HepG2 (cell line): ENCODE data around the gene MEGF11. TPM values are rescaled to one million over a fixed set of nuclear protein-coding genes. Genes with fewer than 3 reads are reported as not detected.

Experiments used
- ATAC-seq: fragments of 200-7000 bp; cut with Tn5 transposase; 3 replicates; pipeline ENCODE4 v1.9.1; 2020; ENCODE audit warnings: mild to moderate bottlenecking, moderate library complexity
- BruUV-seq: library from RNA; stranded (reverse); fragments of 400-500 nt; replicated peaks from 2 replicates; lab custom pipeline; 2021; lab: Mats Ljungman, UMichigan
- CTCF ChIA-PET: fragments of 300-600 bp; formaldehyde crosslinking; extraction: SDS; loops from one replicate; lab custom pipeline; 2021; ENCODE audit warnings: low total read pairs, inconsistent platforms, low intra/inter-chr PET ratio; lab: Yijun Ruan, JAX
- POLR2A ChIA-PET: fragments of 350-600 bp; sonication (Branson Sonifier 250); formaldehyde crosslinking; loops from one replicate; lab custom pipeline; 2020; ENCODE audit warnings: antibody characterized with exemption, inconsistent platforms; lab: Yijun Ruan, JAX
- DNase-seq: peaks from one replicate; pipeline ENCODE4 v3.0.0-alpha.2; 2015; ENCODE audit warnings: low spot score
- FAIRE-seq: peaks from 3 replicates; lab custom pipeline; 2011; peaks lifted over from hg19 to GRCh38; lab: Jason Lieb, UNC
- H2AFZ ChIP-seq: one replicate; pipeline ENCODE4 v1.6.1; 2011; ENCODE audit warnings: low read length, inconsistent platforms
- H3K27ac ChIP-seq: fragments of 300-600 bp; 3 replicates; pipeline ENCODE4 v1.8.0; 2011; ENCODE audit warnings: mixed run types, mild to moderate bottlenecking, mixed read lengths, low read length, inconsistent platforms; ENCODE audit not compliant: insufficient read depth; ENCODE audit errors: extremely low read length
- H3K27me3 ChIP-seq, 2 experiments: fragments of 200-600 bp in 1 of 2; 2 replicates in 1 of 2; 3 replicates in 1 of 2; pipeline versions ENCODE4 v1.6.0 to v1.8.0; 2011; ENCODE audit warnings: low read length in 2 of 2, mild to moderate bottlenecking in 2 of 2, moderate library complexity in 2 of 2, inconsistent platforms in 1 of 2; ENCODE audit not compliant: insufficient read depth in 2 of 2, control insufficient read depth in 1 of 2
- H3K36me3 ChIP-seq, 2 experiments: fragments of 200-600 bp in 1 of 2; replicated peaks in 1 of 2; 2 replicates in 1 of 2; 3 replicates in 1 of 2; pipeline versions ENCODE4 v1.5.1 to v1.8.0; 2011; ENCODE audit warnings: low read length in 2 of 2, inconsistent platforms in 1 of 2; ENCODE audit not compliant: insufficient read depth in 2 of 2, control insufficient read depth in 1 of 2
- H3K4me1 ChIP-seq: 2 replicates; pipeline ENCODE4 v1.5.1; 2012; ENCODE audit warnings: low read length, inconsistent platforms; ENCODE audit not compliant: insufficient read depth
- H3K4me2 ChIP-seq: 2 replicates; pipeline ENCODE4 v1.6.0; 2011; ENCODE audit warnings: low read depth, low read length, inconsistent platforms
- H3K4me3 ChIP-seq, 3 experiments: fragments of 200-600 bp in 1 of 3; sonication (generic), shearing (Covaris generic) in 1 of 3; replicated peaks in 1 of 3; 2 replicates each; pipeline ENCODE4 v1.5.1; 2011 to 2016; ENCODE audit warnings: low read length in 3 of 3, inconsistent platforms in 2 of 3, low read depth in 2 of 3, mild to moderate bottlenecking in 2 of 3, control low read depth in 1 of 3, mixed read lengths in 1 of 3; ENCODE audit not compliant: insufficient read depth in 1 of 3
- H3K79me2 ChIP-seq: one replicate; pipeline ENCODE4 v1.6.1; 2011; ENCODE audit warnings: low read length, inconsistent platforms; ENCODE audit not compliant: insufficient read depth
- H3K9ac ChIP-seq: 2 replicates; pipeline ENCODE4 v1.6.0; 2011; ENCODE audit warnings: mild to moderate bottlenecking, low read depth, low read length, inconsistent platforms; ENCODE audit not compliant: insufficient read depth
- H3K9me3 ChIP-seq: 2 replicates; pipeline ENCODE4 v1.5.1; 2012; ENCODE audit warnings: mild to moderate bottlenecking, low read length
- H4K20me1 ChIP-seq: 2 replicates; pipeline ENCODE4 v1.6.0; 2011; ENCODE audit warnings: inconsistent platforms, mild to moderate bottlenecking, low read length, moderate library complexity; ENCODE audit not compliant: insufficient read depth
- ERF ChIP-seq: IDR thresholded peaks from 2 replicates; pipeline ENCODE4 v1.6.1; 2018; ENCODE audit warnings: missing biosample characterization, missing genetic modification reagents
- FOXA1 ChIP-seq, 2 experiments: fragments of 450-650 bp in 1 of 2; sonication (generic) in 1 of 2; formaldehyde crosslinking in 1 of 2; IDR thresholded peaks; 2 replicates each; pipeline versions ENCODE4 v1.4.0 to v1.6.1; 2016 to 2020; ENCODE audit warnings: missing genetic modification reagents in 1 of 2
- GMEB1 ChIP-seq: sonication (generic); formaldehyde crosslinking; IDR thresholded peaks from 2 replicates; pipeline ENCODE4 v1.5.1; 2020; ENCODE audit warnings: missing genetic modification reagents, mild to moderate bottlenecking, borderline replicate concordance
- MIER3 ChIP-seq: IDR thresholded peaks from 2 replicates; pipeline ENCODE4 v1.6.1; 2016; ENCODE audit warnings: missing compliant biosample characterization, borderline replicate concordance
- SAP130 ChIP-seq: IDR thresholded peaks from 2 replicates; pipeline ENCODE4 v1.6.1; 2016; ENCODE audit warnings: low read depth
- ZHX2 ChIP-seq, 2 experiments: sonication (generic) in 1 of 2; formaldehyde crosslinking in 1 of 2; IDR thresholded peaks; 2 replicates each; pipeline versions ENCODE4 v1.6.1 to v1.9.0; 2014 to 2022; ENCODE audit warnings: antibody characterized with exemption in 1 of 2, borderline replicate concordance in 1 of 2, inconsistent platforms in 1 of 2, low read depth in 1 of 2, missing genetic modification reagents in 1 of 2
- ZNF777 ChIP-seq: sonication (generic); formaldehyde crosslinking; IDR thresholded peaks from 2 replicates; pipeline ENCODE4 v1.4.0; 2020; ENCODE audit warnings: missing genetic modification reagents
- WGBS: methylation state at CpG from one replicate; pipeline ENCODE4 v1.1.6; 2017; ENCODE audit warnings: low lambda C conversion rate; 5-methylcytosine and 5-hydroxymethylcytosine counted together
- in situ Hi-C: cut with HindIII; loops from 2 replicates; pipeline ENCODE4 v1.10.0; 2017; ENCODE audit warnings: low pct_unique_long_range_greater_than_20kb; ENCODE audit not compliant: extremely low pct_ligation_motif_present
- intact Hi-C: fragments of 100-400 bp; cut with micrococcal nuclease; formaldehyde crosslinking; loops from one replicate; pipeline ENCODE4 v1.10.0; 2022; ENCODE audit not compliant: unreplicated experiment
- polyA plus RNA-seq, 8 experiments: library from polyadenylated mRNA; depleted of rRNA in 3 of 8; stranded (reverse) in 7 of 8; unstranded in 1 of 8; fragments of >200 nt; fragmentation: Illumina TruSeq in 4 of 8; extraction: Trizol in 4 of 8; gene quantifications; 2 replicates each; pipeline versions ENCODE4 v1.2.1 to v1.2.3, GENCODE V29; 2011 to 2016; ENCODE audit warnings: low read depth in 4 of 8, missing spikeins in 1 of 8, mixed read lengths in 1 of 8; ENCODE audit not compliant: insufficient read depth in 1 of 8
- total RNA-seq, 5 experiments: library from RNA; depleted of rRNA; stranded (reverse); fragments of >200 nt; fragmentation: Illumina TruSeq; extraction: Trizol; gene quantifications; 2 replicates each; pipeline ENCODE4 v1.2.3, GENCODE V29; 2016; ENCODE audit warnings: low read depth in 1 of 5

MEGF11 gene
- total and polyA plus RNA-seq, 2 of the 13 experiments (the other 11 are each of a cell fraction or from before 2014, with no cell fraction given) = not detected

GRCh38 chr15:66025015-66025452 is 228.5 kb downstream of the MEGF11 start:
- CTCF ChIA-PET = no interaction called here
- no TSS peak for BruUV-seq
- H3K4me1 ChIP-seq = no peaks in the 10 kb centered on the region
- no peaks in the 10 kb centered on the region for H4K20me1 ChIP-seq
- no peak overlapping the region for H3K4me3 ChIP-seq
- TF ChIP-seq FOXA1 (IDR thresholded peaks at IDR 0.05) = no peak
- no peak for TF ChIP-seq FOXA1 (CRISPR knock-in tag; IDR thresholded peaks at IDR 0.05)
- TF ChIP-seq MIER3 (CRISPR knock-in tag) = no peak
- no peak for TF ChIP-seq GMEB1 (CRISPR knock-in tag)
- no peak for TF ChIP-seq ZNF777
- TF ChIP-seq ERF = no peak
- no peak for TF ChIP-seq SAP130 (CRISPR knock-in tag)
- no peaks in the 10 kb centered on the region for H3K79me2 ChIP-seq
- no peak overlapping the region for H3K9ac ChIP-seq
- FAIRE-seq (no peak), ATAC-seq (no peak), DNase-seq (no peak)
- in situ Hi-C loops (no loop called here), intact Hi-C loops (no loop called here)
- no peaks in the 10 kb centered on the region for H3K36me3 ChIP-seq
- no peak overlapping the region for H2AFZ ChIP-seq
- WGBS = 0% methylated on average over 2 of the region's 4 CpGs
- POLR2A ChIA-PET = no interaction called here
- H3K27ac ChIP-seq = no peak overlapping the region
- H3K9me3 ChIP-seq = no peaks in the 10 kb centered on the region
- no peak overlapping the region for H3K4me2 ChIP-seq
- peaks cover 2 to 5% of the 10 kb centered on the region in 2 experiments; a peak in 3 of 5 replicates for H3K27me3 ChIP-seq

GRCh38 chr15:66024116-66024515 is 229.4 kb downstream of the MEGF11 start:
- peaks cover 0 to 5% of the 10 kb centered on the region in 2 experiments; a peak in 2 of 5 replicates for H3K27me3 ChIP-seq
- 17% methylated on average over 1 of the region's 4 CpGs for WGBS
- no peak for DNase-seq
- no TSS peak for BruUV-seq
- no peak for FAIRE-seq
- H2AFZ ChIP-seq = no peak overlapping the region
- H3K9ac ChIP-seq = no peak overlapping the region
- POLR2A ChIA-PET = no interaction called here
- H4K20me1 ChIP-seq = no peaks in the 10 kb centered on the region
- no peaks in the 10 kb centered on the region for H3K4me1 ChIP-seq
- in situ Hi-C loops (no loop called here), intact Hi-C loops (no loop called here)
- CTCF ChIA-PET = no interaction called here
- H3K36me3 ChIP-seq = no peaks in the 10 kb centered on the region
- no peak overlapping the region for H3K4me3 ChIP-seq
- ATAC-seq = no peak
- H3K79me2 ChIP-seq = no peaks in the 10 kb centered on the region
- no peak overlapping the region for H3K4me2 ChIP-seq
- H3K27ac ChIP-seq = no peak overlapping the region
- no peaks in the 10 kb centered on the region for H3K9me3 ChIP-seq
- TF ChIP-seq ZHX2 (IDR thresholded peaks at IDR 0.05; ENCODE audit: low read depth) = no peak
- no peak for TF ChIP-seq ZHX2 (CRISPR knock-in tag; IDR thresholded peaks at IDR 0.05; ENCODE audit: borderline replicate concordance)
